Transverse colon (tissue), 4 donors: Measurements from ENCODE around the gene SOX3. TPM values are rescaled to one million over a fixed set of nuclear protein-coding genes. Genes with fewer than 3 reads are reported as not detected.

Source experiments
- DNase-seq: peaks from one replicate; pipeline ENCODE4 v3.0.0-alpha.2; 2019
- H3K27ac ChIP-seq, 4 donors: fragments of 200-600 bp; sonication (generic); 2 replicates each; pipeline ENCODE4 v1.5.1; 2016 to 2018; ENCODE audit warnings: inconsistent platforms in 4 of 4
- H3K27me3 ChIP-seq: fragments of 200-600 bp; sonication (generic); 2 replicates; pipeline ENCODE4 v1.5.1; 2017; ENCODE audit warnings: inconsistent platforms
- H3K36me3 ChIP-seq, 4 donors: fragments of 200-600 bp; sonication (generic); 2 replicates each; pipeline ENCODE4 v1.5.1; 2017 to 2019; ENCODE audit warnings: inconsistent platforms in 4 of 4
- H3K4me1 ChIP-seq, 4 donors: fragments of 200-600 bp; sonication (generic); 2 replicates each; pipeline ENCODE4 v1.5.1; 2017 to 2020; ENCODE audit warnings: inconsistent platforms in 4 of 4
- H3K4me3 ChIP-seq, 4 donors: fragments of 200-600 bp; sonication (generic); 1 replicate in 1 of 4; 2 replicates in 3 of 4; pipeline versions ENCODE4 v1.5.1 to v1.6.1; 2017 to 2019; ENCODE audit warnings: inconsistent platforms in 4 of 4
- H3K9me3 ChIP-seq, 2 donors: fragments of 200-600 bp; sonication (generic); 2 replicates each; pipeline ENCODE4 v1.5.1; 2017 to 2019; ENCODE audit warnings: inconsistent platforms in 2 of 2
- CTCF ChIP-seq, 5 experiments: fragments of 200-600 bp in 3 of 5; fragments of 450-650 bp in 2 of 5; sonication (generic) in 3 of 5; IDR thresholded peaks; 1 replicate in 2 of 5; 2 replicates in 3 of 5; pipeline ENCODE4 v1.5.1; 2016 to 2017; ENCODE audit warnings: antibody characterized with exemption in 5 of 5, inconsistent platforms in 3 of 5, mild to moderate bottlenecking in 2 of 5, moderate library complexity in 1 of 5
- EP300 ChIP-seq: sonication (generic); formaldehyde crosslinking; IDR thresholded peaks from one replicate; pipeline ENCODE4 v1.6.1; 2017; ENCODE audit warnings: antibody characterized with exemption, low read depth
- POLR2A ChIP-seq: fragments of 450-650 bp; IDR thresholded peaks from one replicate; pipeline ENCODE4 v1.6.1; 2016; ENCODE audit warnings: antibody characterized with exemption, mild to moderate bottlenecking, moderate library complexity
- POLR2AphosphoS5 ChIP-seq, 3 donors: sonication (generic); formaldehyde crosslinking; IDR thresholded peaks; one replicate each; pipeline ENCODE4 v1.6.1; 2016; ENCODE audit warnings: antibody characterized with exemption in 3 of 3
- WGBS, 2 donors: methylation state at CpG; one replicate each; pipeline ENCODE4 v1.1.5; 2018; ENCODE audit warnings: low coverage in 1 of 2; 5-methylcytosine and 5-hydroxymethylcytosine counted together
- in situ Hi-C, 4 donors: fragments of 200-750 bp; cut with MboI; loops; one replicate each; pipeline versions ENCODE4 v1.15.0 to v1.15.1; 2017; ENCODE audit warnings: low sequenced_read_pairs in 3 of 4, low pct_ligation_motif_present in 1 of 4, low pct_unique_long_range_greater_than_20kb in 1 of 4
- intact Hi-C: fragments of 100-400 bp; cut with DNase I; formaldehyde crosslinking; loops from one replicate; pipeline ENCODE4 v1.15.1; 2023; ENCODE audit warnings: low total_unique reads
- total RNA-seq, 4 donors: library from RNA; depleted of rRNA; stranded (reverse); fragments of >200 nt; gene quantifications; one replicate each; pipeline ENCODE4 v1.1.0, GENCODE V29; 2016

Gene SOX3
- total RNA-seq, 4 donors from 2014 or later: not detected

- DNase-seq: no peak
- Histone ChIP-seq H3K4me3 (peak overlapping the region in 1 of 4 donors; percentile 44), H3K36me3 (no peaks in the 10 kb centered on the region), H3K27me3 (peaks cover 83% of the 10 kb centered on the region), H3K27ac (no peak overlapping the region), H3K4me1 (peaks cover 0 to 9% (median 0%) of the 10 kb centered on the region in 4 donors), H3K9me3 (no peaks in the 10 kb centered on the region)
- in situ Hi-C loops (no loop called here), intact Hi-C loops (no loop called here)
- TF ChIP-seq CTCF (IDR thresholded peaks at IDR 0.05) (no peak), POLR2AphosphoS5 (IDR thresholded peaks at IDR 0.05) (no peak), EP300 (no peak), POLR2A (no peak)
- 55% methylated on average over 40 of the region's 40 CpGs; no CpG with 5 or more reads in 1 of the 2 donors for WGBS, 2 donors
These were observed 2.2 kb downstream of the SOX3 start for GRCh38 chrX:140502491-140503237.

GRCh38 chrX:140501940-140502468 is 2.9 kb downstream of the SOX3 start:
- H3K4me1 ChIP-seq: peaks cover 0 to 9% (median 0%) of the 10 kb centered on the region in 4 donors
- H3K27me3 ChIP-seq: peaks cover 77% of the 10 kb centered on the region
- intact Hi-C loops (no loop called here), in situ Hi-C loops (no loop called here)
- WGBS, 2 donors: 37% methylated on average over 14 of the region's 14 CpGs; no CpG with 5 or more reads in 1 of the 2 donors
- no peaks in the 10 kb centered on the region for H3K36me3 ChIP-seq
- no peak overlapping the region for H3K4me3 ChIP-seq
- H3K27ac ChIP-seq: no peak overlapping the region
- no peak for DNase-seq
- H3K9me3 ChIP-seq: no peaks in the 10 kb centered on the region
- TF ChIP-seq POLR2AphosphoS5 (IDR thresholded peaks at IDR 0.05) (no peak), CTCF (IDR thresholded peaks at IDR 0.05) (no peak), EP300 (no peak), POLR2A (no peak)

GRCh38 chrX:140501321-140501720 is 3.5 kb downstream of the SOX3 start:
- Histone ChIP-seq H3K4me3 (no peak overlapping the region), H3K27ac (no peak overlapping the region), H3K4me1 (peaks cover 0 to 9% (median 0%) of the 10 kb centered on the region in 4 donors), H3K36me3 (no peaks in the 10 kb centered on the region), H3K9me3 (no peaks in the 10 kb centered on the region), H3K27me3 (peaks cover 70% of the 10 kb centered on the region)
- in situ Hi-C loops (no loop called here), intact Hi-C loops (no loop called here)
- DNase-seq: no peak
- WGBS, 2 donors: 44% methylated on average over 13 of the region's 13 CpGs; no CpG with 5 or more reads in 1 of the 2 donors
- TF ChIP-seq POLR2AphosphoS5 (IDR thresholded peaks at IDR 0.05): no peak
- no peak for TF ChIP-seq CTCF (IDR thresholded peaks at IDR 0.05)
- no peak for TF ChIP-seq POLR2A
- TF ChIP-seq EP300: no peak

DNA sequence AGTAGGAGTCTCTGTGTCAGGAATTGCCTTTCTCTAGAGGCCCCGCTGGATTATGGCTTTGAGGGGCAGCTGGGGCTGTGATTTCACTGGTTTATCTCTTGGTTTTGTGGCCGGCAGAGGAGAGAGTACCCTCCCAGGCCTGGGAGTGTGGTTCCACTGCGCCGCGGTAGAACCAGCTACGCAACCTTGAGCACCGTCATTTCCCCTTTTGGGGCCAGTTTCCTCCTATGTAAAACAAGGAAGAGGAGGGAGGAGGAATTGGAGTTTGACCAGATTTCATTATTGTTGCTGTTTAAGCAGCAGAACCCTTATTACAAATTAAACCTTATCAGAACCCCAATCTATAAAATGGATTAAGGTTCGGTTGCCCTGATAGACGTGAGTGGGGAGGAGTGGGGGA is 4.4 kb downstream of the SOX3 start:
- WGBS, 2 donors: 0 to 37% methylated on average over 1 to 9 of the region's 9 CpGs
- H3K9me3 ChIP-seq: no peaks in the 10 kb centered on the region

More for the DNA sequence above, 4.4 kb downstream of the SOX3 start:
- H3K4me3 ChIP-seq: no peak overlapping the region
- H3K4me1 ChIP-seq: peaks cover 0 to 9% (median 0%) of the 10 kb centered on the region in 4 donors
- no peaks in the 10 kb centered on the region for H3K36me3 ChIP-seq
- no peak overlapping the region for H3K27ac ChIP-seq
- TF ChIP-seq POLR2A: no peak
- TF ChIP-seq POLR2AphosphoS5 (IDR thresholded peaks at IDR 0.05): no peak
- no peak for TF ChIP-seq EP300
- TF ChIP-seq CTCF (IDR thresholded peaks at IDR 0.05): no peak
- intact Hi-C loops (no loop called here), in situ Hi-C loops (no loop called here)
- H3K27me3 ChIP-seq: peaks cover 61% of the 10 kb centered on the region
- DNase-seq: no peak
